ENCODE data around the gene SMAD1. TPM values are rescaled to one million over a fixed set of nuclear protein-coding genes. Genes with fewer than 3 reads are reported as not detected.

The SMAD1 gene
- total and polyA plus RNA-seq, 11 donors, result 1.8 to 21.4 (median 14.8) TPM

GRCh38 chr4:145490796-145491195 is 9.1 kb downstream of the SMAD1 start:
- ATAC-seq (no peak), DNase-seq (no peak)
- H3K4me3 ChIP-seq, result no peak overlapping the region
- H3K9me3 ChIP-seq, result no peaks in the 10 kb centered on the region
- no peaks in the 10 kb centered on the region for H3K27me3 ChIP-seq
- H3K36me3 ChIP-seq, result no peaks in the 10 kb centered on the region
- TF ChIP-seq CTCF (IDR thresholded peaks at IDR 0.05), result no peak
- no peak for TF ChIP-seq POLR2A (IDR thresholded peaks at IDR 0.05)
- peaks cover 0 to 83% (median 38%) of the 10 kb centered on the region in 12 donors for H3K4me1 ChIP-seq
- 84 to 91% (median 88%) methylated on average over 1 of the region's 1 CpG for WGBS, 4 donors
- intact Hi-C loops (cut with DNase I), result no loop called here
- no peak overlapping the region for H3K27ac ChIP-seq

GRCh38 chr4:145492376-145492775 is 10.7 kb downstream of the SMAD1 start:
- no peaks in the 10 kb centered on the region for H3K9me3 ChIP-seq
- intact Hi-C loops (cut with DNase I), result no loop called here
- no peak for ATAC-seq
- no peaks in the 10 kb centered on the region for H3K27me3 ChIP-seq
- TF ChIP-seq POLR2A (IDR thresholded peaks at IDR 0.05), result no peak
- no peak overlapping the region for H3K27ac ChIP-seq
- H3K36me3 ChIP-seq, result no peaks in the 10 kb centered on the region
- H3K4me3 ChIP-seq, result no peak overlapping the region
- DNase-seq, result no peak
- peaks cover 0 to 77% (median 32%) of the 10 kb centered on the region in 12 donors for H3K4me1 ChIP-seq
- 95 to 100% (median 96%) methylated on average over 3 of the region's 3 CpGs for WGBS, 4 donors

- Histone ChIP-seq H3K27me3 (no peaks in the 10 kb centered on the region), H3K9me3 (no peaks in the 10 kb centered on the region), H3K4me3 (no peak overlapping the region), H3K27ac (no peak overlapping the region), H3K4me1 (peaks cover 0 to 77% (median 32%) of the 10 kb centered on the region in 12 donors), H3K36me3 (no peaks in the 10 kb centered on the region)
- DNase-seq (no peak), ATAC-seq (no peak)
- intact Hi-C loops (cut with DNase I), result no loop called here
- TF ChIP-seq CTCF (IDR thresholded peaks at IDR 0.05) (no peak), POLR2A (IDR thresholded peaks at IDR 0.05) (no peak)
- WGBS, 4 donors, result 41 to 63% (median 54%) methylated on average over 2 of the region's 2 CpGs
Observed at GRCh38 chr4:145493166-145493565, 11.5 kb downstream of the SMAD1 start.

GRCh38 chr4:145494666-145495270 is 13.1 kb downstream of the SMAD1 start:
- Histone ChIP-seq H3K4me1 (peaks cover 0 to 73% (median 30%) of the 10 kb centered on the region in 12 donors), H3K4me3 (no peak overlapping the region), H3K27me3 (no peaks in the 10 kb centered on the region), H3K9me3 (no peaks in the 10 kb centered on the region), H3K36me3 (no peaks in the 10 kb centered on the region), H3K27ac (no peak overlapping the region)
- no peak for DNase-seq
- intact Hi-C loops (cut with DNase I), result no loop called here
- TF ChIP-seq POLR2A (IDR thresholded peaks at IDR 0.05) (no peak), CTCF (IDR thresholded peaks at IDR 0.05) (no peak)
- 42 to 54% (median 50%) methylated on average over 4 of the region's 4 CpGs for WGBS, 4 donors
- ATAC-seq, result no peak

GRCh38 chr4:145496292-145496691 is 14.6 kb downstream of the SMAD1 start:
- no peak for ATAC-seq
- Histone ChIP-seq H3K4me1 (peaks cover 0 to 71% (median 36%) of the 10 kb centered on the region in 12 donors), H3K36me3 (no peaks in the 10 kb centered on the region), H3K27me3 (no peaks in the 10 kb centered on the region), H3K4me3 (no peak overlapping the region), H3K9me3 (no peaks in the 10 kb centered on the region), H3K27ac (no peak overlapping the region)
- DNase-seq, result no peak
- TF ChIP-seq POLR2A (IDR thresholded peaks at IDR 0.05) (no peak), CTCF (IDR thresholded peaks at IDR 0.05) (no peak)
- intact Hi-C loops (cut with DNase I), result no loop called here
- WGBS, 4 donors, result 94 to 95% (median 94%) methylated on average over 5 of the region's 5 CpGs
